Endothelial cell of hepatic sinusoid (primary cell): ENCODE data around the gene PHB1.
"Not testable (repeated sequence)": the region's sequence is repeated elsewhere in the genome, so short reads cannot be mapped to it uniquely, and the experiment has no call there.

Source experiments
- in situ Hi-C: cut with HindIII; loops from 2 replicates; pipeline ENCODE4 v1.10.0; 2017; ENCODE audit warnings: low sequenced_read_pairs

The PHB1 gene

GRCh38 chr17:49439673-49440571 lies 25.2 kb upstream of the PHB1 start:
- in situ Hi-C loops: loop anchor here (5.0 kb wide), 3 partner anchors 37 to 62 kb away; no protein-coding TSS in a partner anchor

GRCh38 chr17:49439305-49439672 lies 24.6 kb upstream of the PHB1 start:
- in situ Hi-C loops: loop anchor here (5.0 kb wide), 3 partner anchors 38 to 63 kb away; no protein-coding TSS in a partner anchor

GRCh38 chr17:49438436-49439278 lies 24.0 kb upstream of the PHB1 start:
- in situ Hi-C loops: loop anchor here (5.0 kb wide), 3 partner anchors 39 to 64 kb away; no protein-coding TSS in a partner anchor

GRCh38 chr17:49437696-49438435 lies 23.2 kb upstream of the PHB1 start:
- in situ Hi-C loops: loop anchor here (5.0 kb wide), 3 partner anchors 39 to 64 kb away; no protein-coding TSS in a partner anchor

GRCh38 chr17:49436174-49436573 lies 21.5 kb upstream of the PHB1 start:
- in situ Hi-C loops: loop anchor here (5.0 kb wide), 3 partner anchors 41 to 66 kb away; no protein-coding TSS in a partner anchor

- in situ Hi-C loops: loop anchor here (5.0 kb wide), 3 partner anchors 42 to 67 kb away; no protein-coding TSS in a partner anchor
These were observed 21.0 kb upstream of the PHB1 start for GRCh38 chr17:49435671-49436029.

GRCh38 chr17:49434821-49435670 lies 20.4 kb upstream of the PHB1 start:
- in situ Hi-C loops: loop anchor here (5.0 kb wide), 3 partner anchors 42 to 67 kb away; no protein-coding TSS in a partner anchor

- in situ Hi-C loops: no loop called here
These were observed 18.5 kb upstream of the PHB1 start for GRCh38 chr17:49433000-49433694.

GRCh38 chr17:49431743-49432142 lies 17.1 kb upstream of the PHB1 start:
- in situ Hi-C loops: no loop called here

GRCh38 chr17:49425004-49425286 lies 10.3 kb upstream of the PHB1 start:
- in situ Hi-C loops: no loop called here

GRCh38 chr17:49424276-49425003 lies 9.8 kb upstream of the PHB1 start:
- in situ Hi-C loops: not testable (repeated sequence)

GRCh38 chr17:49422714-49423113 lies 8.0 kb upstream of the PHB1 start:
- in situ Hi-C loops: no loop called here

- in situ Hi-C loops: not testable (repeated sequence)
These were observed 5.1 kb upstream of the PHB1 start for GRCh38 chr17:49419761-49420160.

- in situ Hi-C loops: not testable (repeated sequence)
These were observed 4.4 kb upstream of the PHB1 start for GRCh38 chr17:49418754-49419740.

- in situ Hi-C loops: no loop called here
These were observed 436 bp downstream of the PHB1 start for GRCh38 chr17:49414271-49414621.

- in situ Hi-C loops: no loop called here
These were observed 5.6 kb downstream of the PHB1 start for GRCh38 chr17:49409066-49409465.

GRCh38 chr17:49407981-49408501 lies 6.6 kb downstream of the PHB1 start:
- in situ Hi-C loops: no loop called here
